Left hindlimb (tissue), 1 donor: ENCODE measurements around the gene SIGLEC15.
"Not testable (repeated sequence)": the region's sequence is repeated elsewhere in the genome, so short reads cannot be mapped to it uniquely, and the experiment has no call there.

Experiments used
- DNase-seq: peaks from one replicate; pipeline ENCODE4 v3.0.0-alpha.2; 2018

SIGLEC15 gene, protein sequence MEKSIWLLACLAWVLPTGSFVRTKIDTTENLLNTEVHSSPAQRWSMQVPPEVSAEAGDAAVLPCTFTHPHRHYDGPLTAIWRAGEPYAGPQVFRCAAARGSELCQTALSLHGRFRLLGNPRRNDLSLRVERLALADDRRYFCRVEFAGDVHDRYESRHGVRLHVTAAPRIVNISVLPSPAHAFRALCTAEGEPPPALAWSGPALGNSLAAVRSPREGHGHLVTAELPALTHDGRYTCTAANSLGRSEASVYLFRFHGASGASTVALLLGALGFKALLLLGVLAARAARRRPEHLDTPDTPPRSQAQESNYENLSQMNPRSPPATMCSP

DNA sequence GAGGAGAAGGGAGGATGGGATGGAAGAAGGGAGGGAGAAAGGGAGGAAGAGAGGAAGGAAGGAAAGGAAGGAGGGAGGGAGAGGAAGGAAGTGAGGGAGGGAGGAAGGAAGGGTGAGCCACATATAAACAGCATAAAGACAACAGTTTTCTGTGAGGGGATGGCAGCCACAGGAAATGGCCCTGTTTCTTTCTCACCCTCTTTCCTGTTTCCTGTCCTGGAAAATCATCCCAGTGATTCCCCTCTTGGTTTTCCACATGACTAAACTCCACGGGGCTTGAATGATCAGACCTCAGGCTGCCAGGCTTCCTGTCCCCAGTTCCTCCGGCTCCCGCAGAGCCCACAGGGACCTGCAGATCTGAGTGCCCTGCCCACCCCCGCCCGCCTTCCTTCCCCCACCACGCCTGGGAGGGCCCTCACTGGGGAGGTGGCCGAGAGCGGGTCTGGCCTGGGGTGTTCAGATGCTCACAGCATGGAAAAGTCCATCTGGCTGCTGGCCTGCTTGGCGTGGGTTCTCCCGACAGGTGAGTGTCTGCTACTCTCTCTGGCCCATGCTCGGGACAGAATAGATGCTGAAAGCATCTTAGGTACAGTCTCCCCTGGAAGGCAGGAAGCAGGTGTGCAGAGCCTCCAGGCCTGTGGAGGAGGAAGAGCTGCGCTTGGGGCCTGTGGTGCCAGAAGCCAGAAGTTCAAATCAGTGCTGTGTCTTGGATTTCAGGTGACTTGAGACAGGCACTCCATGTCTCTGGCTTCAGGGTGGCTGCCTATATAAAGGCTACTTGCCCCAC lies at the start of gene SIGLEC15:
TSS of gene SIGLEC15 (plus strand) at position 418 of the 787 bp plus-strand sequence. CDS start at position 472, 54 bp downstream.
- DNase-seq, result no peak

GRCh38 chr18:45775743-45776142 lies 49.7 kb upstream of the SIGLEC15 start:
- no peak for DNase-seq

- DNase-seq, result no peak
These were observed 48.1 kb upstream of the SIGLEC15 start for GRCh38 chr18:45777393-45777792.

DNA sequence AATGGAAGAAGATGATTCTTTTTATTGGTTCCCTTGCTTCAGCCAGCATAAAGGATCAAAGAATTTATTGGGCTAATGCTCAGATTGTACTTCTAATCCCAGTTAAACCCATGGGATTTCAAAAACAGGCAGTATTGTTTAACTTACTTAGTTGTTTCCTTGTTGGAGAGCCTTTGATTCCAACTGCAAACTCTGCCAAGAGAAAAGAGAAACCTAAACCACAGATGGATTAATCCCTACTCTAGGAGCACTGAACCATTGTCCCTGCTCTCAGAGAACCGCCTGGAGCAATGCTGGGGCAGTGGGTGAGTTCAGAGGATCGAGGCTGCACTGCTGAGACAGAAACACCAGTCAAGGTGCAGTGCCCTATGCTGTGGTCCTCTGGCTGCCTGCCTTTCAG lies 44.9 kb upstream of the SIGLEC15 start:
- DNase-seq, result no peak

- DNase-seq, result no peak
These were observed 42.8 kb upstream of the SIGLEC15 start for GRCh38 chr18:45782662-45783061.

DNA sequence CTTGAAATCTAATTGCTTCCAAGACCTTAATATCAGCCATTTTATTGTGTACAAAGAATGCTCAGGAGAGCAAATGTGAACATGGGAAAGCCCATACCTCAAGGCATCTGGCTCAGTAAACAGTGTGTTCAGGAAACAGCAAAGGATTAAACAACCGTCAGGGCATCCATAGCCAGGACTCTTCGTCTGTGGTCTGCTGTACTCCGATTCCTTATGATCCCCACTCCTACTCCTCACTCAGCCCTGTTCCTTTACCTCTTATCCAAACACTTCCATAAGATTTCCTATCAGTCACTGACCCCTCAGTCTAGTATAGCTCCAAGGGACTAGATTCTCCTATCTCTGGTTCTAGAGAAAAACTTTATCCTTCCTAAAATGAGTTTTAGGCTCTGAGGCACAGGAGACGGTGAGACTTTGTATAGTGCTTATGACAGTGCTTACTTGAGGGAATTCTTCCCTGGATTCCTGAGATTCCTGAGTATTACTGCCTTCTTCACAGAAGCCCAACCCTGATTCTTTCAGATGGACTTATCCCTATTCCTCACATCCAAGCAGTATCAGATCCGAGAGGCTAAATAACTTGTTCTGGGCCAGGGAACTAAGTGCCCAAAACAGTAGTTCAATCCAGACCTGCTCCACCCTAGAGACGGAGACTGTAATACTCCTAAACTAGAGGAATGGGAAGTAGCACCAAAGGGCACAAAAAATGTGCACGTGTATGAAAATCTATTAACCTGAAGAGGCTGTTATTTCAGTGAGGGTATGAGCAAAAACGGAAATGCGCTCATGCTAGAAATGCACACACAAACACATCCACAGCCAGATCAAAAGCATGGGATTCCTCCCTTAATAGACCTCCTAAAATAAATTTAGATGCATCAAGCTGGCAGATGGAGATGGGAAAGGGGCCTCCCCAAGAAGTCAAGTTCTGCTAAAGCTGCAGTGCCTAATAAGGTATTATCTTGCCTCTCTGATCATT lies 42.1 kb upstream of the SIGLEC15 start:
- DNase-seq, result no peak

DNA sequence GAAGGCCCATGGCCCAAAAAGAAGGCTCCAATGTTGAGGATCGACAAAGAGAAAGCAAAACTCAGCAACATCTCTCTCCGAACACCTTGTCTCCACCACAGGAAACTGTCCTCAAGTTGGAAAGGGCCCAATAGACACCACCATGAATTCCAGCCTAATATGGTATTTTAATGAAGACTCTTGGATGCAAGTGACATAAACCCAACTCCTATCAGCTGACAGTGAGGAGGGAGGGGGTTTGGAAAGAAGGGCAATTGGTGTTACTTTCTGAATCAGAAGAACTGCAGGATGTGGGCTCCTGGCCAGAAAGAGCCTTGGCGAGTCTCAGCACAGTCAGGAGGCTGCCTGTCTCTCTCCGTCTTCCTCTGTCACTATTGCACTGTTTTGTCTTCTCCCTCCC lies 40.3 kb upstream of the SIGLEC15 start:
- no peak for DNase-seq

- DNase-seq, result no peak
These were observed 38.5 kb upstream of the SIGLEC15 start for GRCh38 chr18:45786941-45787340.

GRCh38 chr18:45787346-45787745 lies 38.1 kb upstream of the SIGLEC15 start:
- no peak for DNase-seq

DNA sequence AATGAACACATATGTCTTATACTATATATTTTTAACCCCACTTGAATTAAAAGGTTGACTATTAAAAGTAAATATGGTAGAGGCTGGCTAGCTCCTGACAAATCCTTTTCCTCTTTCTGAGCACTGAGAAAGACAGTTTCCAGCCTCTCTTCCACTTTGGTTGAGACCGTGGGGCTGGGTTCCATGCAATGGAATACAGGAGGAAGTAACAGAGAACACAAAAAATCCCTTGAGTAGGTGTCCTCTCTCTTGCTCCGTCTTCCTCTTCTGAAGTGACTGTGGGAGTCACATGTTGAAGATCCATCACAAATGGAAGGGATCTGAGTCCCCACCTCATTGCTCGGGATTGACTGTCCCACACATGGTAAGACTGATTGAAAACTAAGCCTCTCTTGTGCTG lies 36.6 kb upstream of the SIGLEC15 start:
- DNase-seq, result no peak

GRCh38 chr18:45792506-45793263 lies 32.8 kb upstream of the SIGLEC15 start:
- DNase-seq, result no peak

DNA sequence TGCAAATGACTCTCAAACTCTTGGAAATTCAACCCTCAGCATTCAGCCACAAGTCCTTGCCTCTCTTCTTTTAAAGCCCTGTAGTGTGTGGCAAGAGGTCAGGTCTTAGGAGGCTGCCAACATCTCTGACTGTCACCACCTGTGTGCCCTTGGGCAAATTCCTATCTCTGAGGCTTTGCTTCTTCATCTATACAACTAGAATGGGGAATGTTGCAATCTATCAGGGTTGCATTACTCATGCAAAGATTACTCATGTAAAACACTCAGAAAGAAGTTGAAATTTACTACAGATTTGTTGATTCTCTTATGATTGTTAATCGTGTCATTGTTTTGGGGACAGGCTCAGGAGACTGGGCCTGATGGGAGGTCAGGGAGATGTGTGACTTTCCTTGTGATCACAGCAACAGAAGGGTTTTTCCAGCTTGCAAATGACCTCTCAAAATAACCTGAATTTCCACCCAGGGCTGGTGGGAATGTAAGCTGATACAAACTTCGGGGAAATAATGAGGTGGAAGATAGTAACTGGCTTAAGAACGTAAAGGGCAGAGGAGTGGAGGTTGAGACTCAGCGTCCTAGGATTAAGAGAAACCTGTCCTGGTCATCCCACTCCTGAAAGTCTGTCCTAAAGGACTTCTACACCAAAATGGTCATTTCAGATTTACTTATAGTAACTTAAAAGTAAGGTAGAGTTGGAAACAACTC lies 32.1 kb upstream of the SIGLEC15 start:
- no peak for DNase-seq

GRCh38 chr18:45801416-45802004 lies 24.0 kb upstream of the SIGLEC15 start:
- no peak for DNase-seq

DNA sequence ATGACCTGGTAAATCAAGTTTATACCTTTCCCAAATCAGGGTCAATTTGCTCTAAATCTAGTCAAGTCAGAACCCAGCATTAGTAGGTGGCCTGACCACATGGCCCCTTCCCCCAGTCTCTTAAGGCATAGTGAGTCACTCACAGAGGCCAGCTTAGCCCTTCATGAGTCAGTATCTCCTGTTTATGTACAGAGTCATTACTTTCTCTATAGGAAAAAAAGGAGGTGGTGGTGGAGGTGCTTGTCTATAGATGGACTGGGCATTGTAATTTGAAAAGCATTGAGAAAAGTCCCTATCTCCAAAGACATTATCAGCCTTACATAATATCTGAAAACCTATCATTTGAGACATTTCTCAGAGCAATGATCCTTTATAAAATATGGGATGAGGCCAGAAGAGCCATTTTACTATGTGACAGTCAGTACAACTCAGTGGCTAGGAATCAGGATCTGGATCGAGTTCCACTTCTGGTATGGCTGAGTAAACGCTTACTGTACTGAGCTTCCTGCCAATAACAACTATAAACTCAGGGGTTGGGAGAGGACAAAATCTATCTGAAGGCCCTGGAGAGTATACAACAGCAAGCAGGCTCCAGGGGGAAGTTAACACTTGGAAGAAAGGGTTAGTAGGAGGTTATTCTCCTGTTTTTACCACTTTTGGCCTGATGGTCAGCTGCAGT lies 22.5 kb upstream of the SIGLEC15 start:
- no peak for DNase-seq

DNA sequence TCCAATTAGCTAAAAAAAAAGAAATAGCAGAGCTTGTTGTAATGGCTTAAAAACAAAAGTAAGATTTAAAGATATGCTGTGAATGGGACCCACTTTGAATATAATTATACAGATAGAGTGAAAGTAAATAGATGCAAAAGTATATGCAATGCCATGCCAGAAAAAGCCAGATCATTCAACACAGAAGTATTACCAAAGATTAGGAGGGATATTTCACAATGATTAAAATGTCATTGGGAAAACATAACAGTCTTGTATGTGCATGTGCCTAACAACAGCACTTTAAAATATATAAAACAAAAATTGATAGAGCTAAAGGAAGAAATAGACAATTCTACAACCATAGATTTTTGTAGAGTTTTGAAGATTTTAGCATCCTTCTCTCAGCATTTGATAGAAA lies 19.9 kb upstream of the SIGLEC15 start:
- DNase-seq, result no peak

GRCh38 chr18:45806226-45806625 lies 19.2 kb upstream of the SIGLEC15 start:
- no peak for DNase-seq

DNA sequence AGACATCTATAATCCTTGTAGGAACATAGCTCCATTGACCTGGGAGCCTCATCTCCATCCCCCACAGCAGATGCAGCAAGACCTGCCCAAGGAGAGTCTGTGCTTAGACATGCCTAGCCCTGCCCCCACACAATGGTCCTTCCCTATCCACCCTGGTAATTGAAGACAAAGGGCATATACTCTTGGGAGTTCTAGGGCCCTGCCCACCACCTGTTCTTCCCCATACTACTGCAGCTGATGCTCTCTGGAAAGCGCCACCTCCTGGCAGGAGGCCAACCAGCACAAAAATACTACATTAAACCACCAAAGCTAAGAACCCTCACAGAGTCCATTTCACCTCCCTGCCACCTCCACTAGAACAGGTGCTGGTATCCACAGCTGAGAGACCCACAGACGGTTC lies 18.3 kb upstream of the SIGLEC15 start:
- not testable (repeated sequence) for DNase-seq

GRCh38 chr18:45814733-45815132 lies 10.7 kb upstream of the SIGLEC15 start:
- DNase-seq, result not testable (repeated sequence)

DNA sequence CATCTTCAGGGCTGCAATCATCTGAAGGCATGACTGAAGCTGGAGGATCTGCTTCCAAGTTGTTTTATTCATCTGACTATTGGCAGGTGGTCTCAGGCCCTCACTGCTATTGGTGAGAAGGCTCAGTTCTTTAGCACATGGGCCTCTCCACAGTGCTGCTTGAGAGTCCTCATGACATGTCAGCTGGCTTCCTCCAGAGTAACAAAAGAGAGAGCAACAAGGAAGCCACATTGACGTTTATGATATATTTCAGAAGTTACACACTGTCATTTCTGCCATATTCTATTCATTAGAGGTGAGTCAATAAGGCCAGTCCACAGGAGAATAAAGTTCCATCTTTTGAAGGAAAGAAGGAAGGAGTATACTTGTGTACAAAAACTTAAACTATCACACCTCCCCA lies 7.9 kb upstream of the SIGLEC15 start:
- DNase-seq, result no peak

- not testable (repeated sequence) for DNase-seq
These were observed 6.7 kb upstream of the SIGLEC15 start for GRCh38 chr18:45818765-45819164.
